ENCODE measurements around the gene CDH11.

- no peak for TF ChIP-seq REST (IDR thresholded peaks at IDR 0.05; ENCODE audit: low read depth)
- TF ChIP-seq YY1 (IDR thresholded peaks at IDR 0.05; ENCODE audit: low read depth) = no peak
- TF ChIP-seq EP300 (IDR thresholded peaks at IDR 0.05; ENCODE audit: borderline replicate concordance) = no peak
These were observed 89.5 kb downstream of the CDH11 start for GRCh38 chr16:65032387-65032786.

Measured in Ishikawa (cell line).